MM.1S (cell line): Measurements from ENCODE around the gene TUBB2B.

Experiments used
- CTCF ChIP-seq: fragments of 300-600 bp; sonication (generic); IDR thresholded peaks from 2 replicates; pipeline ENCODE4 v1.5.1; 2016; ENCODE audit warnings: antibody characterized with exemption, low read length, mixed read lengths
- EZH2 ChIP-seq: fragments of 300-600 bp; sonication (generic); optimal IDR thresholded peaks from 2 replicates; pipeline ENCODE3; 2017; ENCODE audit warnings: low read depth, mild to moderate bottlenecking, antibody characterized with exemption, low read length, mixed read lengths

GRCh38 chr6:3212261-3212660 is 15.2 kb downstream of the TUBB2B start:
- TF ChIP-seq CTCF (no peak), EZH2 (no peak)
